Activated CD8-positive, alpha-beta T cell treated with anti-CD3 and anti-CD28 coated beads for 36 hours (primary cell): ENCODE measurements around the gene ZCCHC2. TPM values are rescaled to one million over a fixed set of nuclear protein-coding genes. Genes with fewer than 3 reads are reported as not detected.

ENCODE experiments used
- ATAC-seq: fragments of 200-7000 bp; cut with Tn5 transposase; one replicate; pipeline ENCODE4 v1.10.0; 2021; ENCODE audit warnings: mild to moderate bottlenecking, moderate library complexity
- CTCF ChIA-PET: fragments of 350-600 bp; sonication (Branson Sonifier 250); formaldehyde crosslinking; loops from one replicate; lab custom pipeline; 2021; ENCODE audit warnings: antibody characterized with exemption; lab: Charles Lee
- POLR2A ChIA-PET: fragments of 350-600 bp; sonication (Branson Sonifier 250); formaldehyde crosslinking; loops from one replicate; lab custom pipeline; 2021; ENCODE audit warnings: antibody characterized with exemption; lab: Charles Lee
- DNase-seq: peaks from one replicate; pipeline ENCODE4 v3.0.0-alpha.2; 2020
- H3K27ac Mint-ChIP-seq: one replicate; pipeline ENCODE4 v1.8.0; 2021; ENCODE audit warnings: mild to moderate bottlenecking, mixed read lengths
- H3K27me3 Mint-ChIP-seq: one replicate; pipeline ENCODE4 v1.8.0; 2021; ENCODE audit warnings: mixed read lengths
- H3K36me3 Mint-ChIP-seq: one replicate; pipeline ENCODE4 v1.8.0; 2021; ENCODE audit warnings: low read depth, mixed read lengths
- H3K4me1 Mint-ChIP-seq: one replicate; pipeline ENCODE4 v1.8.0; 2021; ENCODE audit warnings: low read depth, mixed read lengths
- H3K4me3 Mint-ChIP-seq: one replicate; pipeline ENCODE4 v1.8.0; 2021; ENCODE audit warnings: mild to moderate bottlenecking, moderate library complexity, mixed read lengths
- H3K9me3 Mint-ChIP-seq: one replicate; pipeline ENCODE4 v1.8.0; 2021; ENCODE audit warnings: mixed read lengths
- intact Hi-C: fragments of 100-400 bp; cut with micrococcal nuclease; formaldehyde crosslinking; loops from one replicate; pipeline ENCODE4 v1.10.0; 2022
- total RNA-seq, 2 experiments: library from RNA; stranded (reverse); gene quantifications; one replicate each; pipeline ENCODE4 v1.2.3, GENCODE V29; 2021
- TF ChIP-seq, protein P1 (sequence below): fragments of 200-600 bp; IDR thresholded peaks from one replicate; pipeline ENCODE4 v1.8.0; 2022; ENCODE audit warnings: antibody characterized with exemption, mild to moderate bottlenecking

The ZCCHC2 gene
- total RNA-seq, 2 experiments from 2014 or later, result 31.7 to 33.4 TPM

- peak; percentile 1 for ATAC-seq
- ChIA-PET POLR2A (interaction anchor here (0.5 to 6.9 kb wide), 5 partner anchors 12 to 337 kb away, joined by 3 to 44 read pairs (median 3); no protein-coding TSS in a partner anchor), CTCF (no interaction called here)
- Mint-ChIP-seq H3K4me3 (peak overlapping the region; percentile 84), H3K4me1 (peaks cover 33% of the 10 kb centered on the region), H3K9me3 (no peaks in the 10 kb centered on the region), H3K27me3 (no peaks in the 10 kb centered on the region), H3K27ac (peak overlapping the region; percentile 89), H3K36me3 (peaks cover 23% of the 10 kb centered on the region)
- TF ChIP-seq, protein P1, sequence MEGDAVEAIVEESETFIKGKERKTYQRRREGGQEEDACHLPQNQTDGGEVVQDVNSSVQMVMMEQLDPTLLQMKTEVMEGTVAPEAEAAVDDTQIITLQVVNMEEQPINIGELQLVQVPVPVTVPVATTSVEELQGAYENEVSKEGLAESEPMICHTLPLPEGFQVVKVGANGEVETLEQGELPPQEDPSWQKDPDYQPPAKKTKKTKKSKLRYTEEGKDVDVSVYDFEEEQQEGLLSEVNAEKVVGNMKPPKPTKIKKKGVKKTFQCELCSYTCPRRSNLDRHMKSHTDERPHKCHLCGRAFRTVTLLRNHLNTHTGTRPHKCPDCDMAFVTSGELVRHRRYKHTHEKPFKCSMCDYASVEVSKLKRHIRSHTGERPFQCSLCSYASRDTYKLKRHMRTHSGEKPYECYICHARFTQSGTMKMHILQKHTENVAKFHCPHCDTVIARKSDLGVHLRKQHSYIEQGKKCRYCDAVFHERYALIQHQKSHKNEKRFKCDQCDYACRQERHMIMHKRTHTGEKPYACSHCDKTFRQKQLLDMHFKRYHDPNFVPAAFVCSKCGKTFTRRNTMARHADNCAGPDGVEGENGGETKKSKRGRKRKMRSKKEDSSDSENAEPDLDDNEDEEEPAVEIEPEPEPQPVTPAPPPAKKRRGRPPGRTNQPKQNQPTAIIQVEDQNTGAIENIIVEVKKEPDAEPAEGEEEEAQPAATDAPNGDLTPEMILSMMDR, result no peak
- intact Hi-C loops, result loop anchor here (2.0 to 10.0 kb wide), 2 partner anchors 60 to 330 kb away; no protein-coding TSS in a partner anchor
- DNase-seq, result peak; percentile 59
These were observed 1.8 kb downstream of the ZCCHC2 start for GRCh38 chr18:62524440-62525200.

DNA sequence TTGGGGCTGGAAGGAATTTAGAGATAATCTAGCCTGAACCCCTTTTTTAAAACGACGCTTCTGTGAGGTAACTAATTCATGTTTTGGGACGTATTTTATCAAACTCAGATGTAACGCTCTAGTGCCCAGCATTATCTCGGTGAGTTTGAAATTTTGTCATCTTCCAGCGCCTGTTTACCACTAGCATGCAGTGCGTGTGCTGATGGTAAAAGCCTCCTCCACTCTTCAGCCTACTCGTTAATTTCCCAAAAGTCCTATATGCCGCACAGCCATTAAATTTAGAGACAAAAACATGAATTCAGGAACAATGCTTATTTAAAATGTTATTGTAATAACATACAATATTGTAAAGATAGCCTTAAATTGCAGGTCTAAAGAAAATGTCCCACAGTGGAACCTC is 2.8 kb downstream of the ZCCHC2 start:
- POLR2A ChIA-PET, result interaction anchor here (6.9 kb wide), 1 partner anchor 18 kb away, joined by 44 read pairs; no protein-coding TSS in a partner anchor

GRCh38 chr18:62526098-62527025 is 3.5 kb downstream of the ZCCHC2 start:
- intact Hi-C loops, result loop anchor here (10.0 kb wide), 1 partner anchor 332 kb away; no protein-coding TSS in a partner anchor
- peak; percentile 81 for DNase-seq
- Mint-ChIP-seq H3K27me3 (no peaks in the 10 kb centered on the region), H3K27ac (peak overlapping the region; percentile 89), H3K9me3 (no peaks in the 10 kb centered on the region), H3K4me3 (peak overlapping the region; percentile 84), H3K4me1 (peaks cover 38% of the 10 kb centered on the region), H3K36me3 (peaks cover 28% of the 10 kb centered on the region)
- CTCF ChIA-PET, result interaction anchor here (0.7 to 2.0 kb wide), 4 partner anchors 58 to 105 kb away, joined by 3 to 10 read pairs (median 4); no protein-coding TSS in a partner anchor
- peak; percentile 11 for ATAC-seq
- TF ChIP-seq, protein P1, result no peak
- POLR2A ChIA-PET, result interaction anchor here (0.8 to 1.7 kb wide), 3 partner anchors 16 to 21 kb away, joined by 3 to 6 read pairs (median 3); no protein-coding TSS in a partner anchor

More for the DNA sequence above, 2.8 kb downstream of the ZCCHC2 start:
- TF ChIP-seq, protein P1, result no peak
- peak overlapping the region; percentile 84 for H3K4me3 Mint-ChIP-seq
- intact Hi-C loops, result loop anchor here (2.0 to 10.0 kb wide), 2 partner anchors 59 to 331 kb away; no protein-coding TSS in a partner anchor
- H3K27ac Mint-ChIP-seq, result peak overlapping the region; percentile 89
- no peak for ATAC-seq
- CTCF ChIA-PET, result interaction anchor here (1.6 to 2.0 kb wide), 2 partner anchors 100 to 104 kb away, joined by 5 to 10 read pairs; no protein-coding TSS in a partner anchor
- H3K4me1 Mint-ChIP-seq, result peaks cover 40% of the 10 kb centered on the region
- no peaks in the 10 kb centered on the region for H3K9me3 Mint-ChIP-seq
- H3K27me3 Mint-ChIP-seq, result no peaks in the 10 kb centered on the region
- H3K36me3 Mint-ChIP-seq, result peaks cover 23% of the 10 kb centered on the region
- DNase-seq, result no peak

- intact Hi-C loops, result loop anchor here (10.0 kb wide), 1 partner anchor 335 kb away; no protein-coding TSS in a partner anchor
- ChIA-PET CTCF (interaction anchor here (1.0 to 1.5 kb wide), 2 partner anchors 46 to 57 kb away, joined by 3 to 4 read pairs; no protein-coding TSS in a partner anchor), POLR2A (no interaction called here)
- DNase-seq (no peak), ATAC-seq (no peak)
- Mint-ChIP-seq H3K9me3 (no peaks in the 10 kb centered on the region), H3K36me3 (peaks cover 33% of the 10 kb centered on the region), H3K4me1 (peaks cover 53% of the 10 kb centered on the region), H3K27ac (no peak overlapping the region), H3K27me3 (no peaks in the 10 kb centered on the region), H3K4me3 (no peak overlapping the region)
- TF ChIP-seq, protein P1, result no peak
These were observed 6.8 kb downstream of the ZCCHC2 start for GRCh38 chr18:62529597-62529996.
